GM23248 (cell line): ENCODE measurements around the gene TLR2. TPM values are rescaled to one million over a fixed set of nuclear protein-coding genes. Genes with fewer than 3 reads are reported as not detected.
"Not testable (repeated sequence)": the region's sequence is repeated elsewhere in the genome, so short reads cannot be mapped to it uniquely, and the experiment has no call there.

Experiments
- DNase-seq: peaks from one replicate; pipeline ENCODE4 v3.0.0-alpha.2; 2015
- H2AFZ ChIP-seq: fragments of 200-600 bp; sonication (generic); 2 replicates; pipeline ENCODE4 v1.6.1; 2016; ENCODE audit warnings: antibody characterized with exemption
- H3F3A ChIP-seq: fragments of 200-600 bp; sonication (generic); 2 replicates; pipeline ENCODE4 v1.6.1; 2016; ENCODE audit warnings: mild to moderate bottlenecking, antibody characterized with exemption, mixed run types; ENCODE audit not compliant: insufficient read depth
- H3K27ac ChIP-seq: fragments of 200-600 bp; sonication (generic); 2 replicates; pipeline ENCODE4 v1.5.1; 2016; ENCODE audit warnings: mild to moderate bottlenecking
- H3K27me3 ChIP-seq: fragments of 200-600 bp; sonication (generic); replicated peaks from 2 replicates; pipeline ENCODE4 v1.6.1; 2016; ENCODE audit warnings: mild to moderate bottlenecking; ENCODE audit not compliant: insufficient read depth
- H3K36me3 ChIP-seq: fragments of 200-600 bp; sonication (generic); 2 replicates; pipeline ENCODE4 v1.6.1; 2016; ENCODE audit warnings: low read depth, mild to moderate bottlenecking
- H3K4me1 ChIP-seq: fragments of 200-600 bp; sonication (generic); 2 replicates; pipeline ENCODE4 v1.6.1; 2016; ENCODE audit warnings: mild to moderate bottlenecking; ENCODE audit not compliant: insufficient read depth
- H3K4me2 ChIP-seq: fragments of 200-600 bp; sonication (generic); one replicate; pipeline ENCODE4 v1.6.1; 2016; ENCODE audit warnings: mild to moderate bottlenecking; ENCODE audit not compliant: unreplicated experiment
- H3K4me3 ChIP-seq: fragments of 200-600 bp; sonication (generic); 2 replicates; pipeline ENCODE4 v1.5.1; 2016; ENCODE audit warnings: mild to moderate bottlenecking
- H3K79me2 ChIP-seq: fragments of 200-600 bp; sonication (generic); 2 replicates; pipeline ENCODE4 v1.6.1; 2016; ENCODE audit warnings: mild to moderate bottlenecking; ENCODE audit not compliant: insufficient read depth
- H3K9ac ChIP-seq: fragments of 200-600 bp; sonication (generic); 2 replicates; pipeline ENCODE4 v1.6.1; 2016; ENCODE audit warnings: mild to moderate bottlenecking
- H3K9me2 ChIP-seq: fragments of 200-600 bp; sonication (generic); 2 replicates; pipeline ENCODE4 v1.6.1; 2016; ENCODE audit warnings: mixed run types, mild to moderate bottlenecking, moderate library complexity; ENCODE audit not compliant: insufficient read depth
- H3K9me3 ChIP-seq: fragments of 200-600 bp; sonication (generic); one replicate; pipeline ENCODE4 v1.6.1; 2017; ENCODE audit warnings: low read depth
- H4K20me1 ChIP-seq: fragments of 200-600 bp; sonication (generic); 2 replicates; pipeline ENCODE4 v1.6.0; 2016; ENCODE audit not compliant: insufficient read depth
- EZH2 ChIP-seq: fragments of 200-600 bp; sonication (generic); IDR thresholded peaks from 2 replicates; pipeline ENCODE4 v1.6.1; 2018; ENCODE audit warnings: antibody characterized with exemption, mild to moderate bottlenecking; ENCODE audit not compliant: insufficient read depth, poor library complexity, severe bottlenecking
- EZH2phosphoT487 ChIP-seq: fragments of 200-600 bp; sonication (generic); IDR thresholded peaks from 2 replicates; pipeline ENCODE4 v1.6.1; 2018; ENCODE audit warnings: antibody characterized with exemption, moderate library complexity, mild to moderate bottlenecking, low read depth; ENCODE audit not compliant: insufficient read depth
- WGBS, 2 experiments: methylation state at CpG; one replicate each; pipeline ENCODE4 v1.1.6; 2015 to 2017; ENCODE audit warnings: low lambda C conversion rate in 2 of 2, low coverage in 1 of 2; ENCODE audit errors: missing lambda C conversion rate in 2 of 2; 5-methylcytosine and 5-hydroxymethylcytosine counted together
- in situ Hi-C: fragments of 300-500 bp; cut with MboI; formaldehyde crosslinking; loops from 2 replicates; pipeline ENCODE4 v1.15.0; 2020
- polyA plus RNA-seq: library from polyadenylated mRNA; unstranded; fragments of >200 nt; fragmentation: Nextera tagmentation; extraction: Ambion mirVana; gene quantifications from 2 replicates; pipeline ENCODE4 v1.2.1, GENCODE V29; 2016
- total RNA-seq: library from RNA; depleted of rRNA; stranded (reverse); fragments of >200 nt; shearing (Covaris generic); gene quantifications from 2 replicates; pipeline ENCODE4 v1.2.3, GENCODE V29; 2014

The TLR2 gene
- total and polyA plus RNA-seq, 2 experiments from 2014 or later = not detected

- Histone ChIP-seq H3K27me3 (no peaks in the 10 kb centered on the region), H3K36me3 (no peaks in the 10 kb centered on the region), H3K9me3 (no peaks in the 10 kb centered on the region), H3K79me2 (no peaks in the 10 kb centered on the region), H3F3A (no peaks in the 10 kb centered on the region), H3K27ac (no peak overlapping the region), H3K9me2 (no peaks in the 10 kb centered on the region), H3K4me3 (no peak overlapping the region), H3K4me2 (no peak overlapping the region), H3K9ac (no peak overlapping the region), H3K4me1 (no peaks in the 10 kb centered on the region), H4K20me1 (no peaks in the 10 kb centered on the region), H2AFZ (no peak overlapping the region)
- 68 to 79% methylated on average over 1 of the region's 1 CpG for WGBS, 2 experiments
- in situ Hi-C loops = no loop called here
- DNase-seq = no peak
- TF ChIP-seq EZH2phosphoT487 = no peak
- TF ChIP-seq EZH2 = no peak
These were observed 22.2 kb upstream of the TLR2 start for GRCh38 chr4:153661908-153662307.

DNA sequence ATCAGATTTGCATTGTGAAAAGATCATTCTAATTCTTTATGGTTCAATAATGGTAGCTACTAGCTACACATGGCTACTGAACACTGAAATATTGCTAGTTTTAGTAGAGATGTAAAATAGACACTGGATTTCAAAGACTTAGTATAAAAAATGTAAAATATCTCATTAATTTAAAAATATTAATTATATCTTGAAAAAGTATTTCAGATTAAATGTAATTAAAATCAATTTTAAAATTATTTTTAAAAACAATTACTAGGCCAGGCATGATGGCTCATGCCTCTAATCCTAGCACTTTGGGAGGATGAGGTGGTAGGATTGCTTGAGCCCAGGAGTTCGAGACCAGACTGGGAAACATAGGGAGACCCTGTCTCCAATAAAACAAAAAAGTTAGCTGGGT, 20.4 kb upstream of the TLR2 start:
- H3K4me1 ChIP-seq = no peaks in the 10 kb centered on the region
- in situ Hi-C loops = no loop called here

GRCh38 chr4:153666505-153666904, 17.6 kb upstream of the TLR2 start:
- H2AFZ ChIP-seq, H3K4me3 ChIP-seq, H3K4me1 ChIP-seq, DNase-seq, H3K79me2 ChIP-seq, H3K27ac ChIP-seq, H3K4me2 ChIP-seq, H4K20me1 ChIP-seq, H3K36me3 ChIP-seq, H3F3A ChIP-seq, H3K9me2 ChIP-seq, H3K27me3 ChIP-seq, H3K9me3 ChIP-seq, H3K9ac ChIP-seq, in situ Hi-C loops: not testable (repeated sequence)
- WGBS, 2 experiments = 4 to 5% methylated on average over 1 of the region's 1 CpG

More for the DNA sequence above, 20.4 kb upstream of the TLR2 start:
- TF ChIP-seq EZH2phosphoT487 (no peak), EZH2 (no peak)
- H3K9me3 ChIP-seq = no peaks in the 10 kb centered on the region
- no peaks in the 10 kb centered on the region for H3K79me2 ChIP-seq
- H3K27ac ChIP-seq = no peak overlapping the region
- DNase-seq = no peak
- no peaks in the 10 kb centered on the region for H3K36me3 ChIP-seq
- H3K4me3 ChIP-seq = no peak overlapping the region
- H3F3A ChIP-seq = no peaks in the 10 kb centered on the region
- H3K9me2 ChIP-seq = no peaks in the 10 kb centered on the region
- H4K20me1 ChIP-seq = no peaks in the 10 kb centered on the region
- WGBS, 2 experiments = 21 to 25% methylated on average over 1 of the region's 1 CpG
- no peak overlapping the region for H3K9ac ChIP-seq
- H3K27me3 ChIP-seq = no peaks in the 10 kb centered on the region
- H3K4me2 ChIP-seq = no peak overlapping the region
- H2AFZ ChIP-seq = no peak overlapping the region

DNA sequence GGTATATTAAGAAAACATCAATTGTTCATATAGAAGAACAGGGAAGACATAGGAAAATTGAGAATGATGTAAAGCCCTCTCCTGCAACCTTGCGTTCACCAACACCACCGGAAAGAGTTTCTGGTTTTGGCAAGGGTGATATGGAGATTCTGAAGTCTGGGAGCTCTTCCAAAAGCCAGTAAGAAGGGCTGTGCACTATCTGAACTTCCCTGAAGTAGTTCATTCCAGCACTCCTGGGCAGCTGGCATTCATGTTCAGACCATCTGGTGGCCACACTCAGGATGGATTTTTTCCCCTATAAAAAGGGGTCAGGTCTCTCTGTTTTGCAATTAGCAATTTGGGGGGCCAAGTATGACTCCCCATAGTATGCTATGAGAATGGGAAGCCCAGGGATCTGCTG, 15.4 kb upstream of the TLR2 start:
- no peaks in the 10 kb centered on the region for H3F3A ChIP-seq
- no peaks in the 10 kb centered on the region for H3K79me2 ChIP-seq
- no peaks in the 10 kb centered on the region for H3K9me2 ChIP-seq
- TF ChIP-seq EZH2 (no peak), EZH2phosphoT487 (no peak)
- H4K20me1 ChIP-seq = no peaks in the 10 kb centered on the region
- H2AFZ ChIP-seq = no peak overlapping the region
- 28 to 31% methylated on average over 2 of the region's 2 CpGs for WGBS, 2 experiments
- H3K4me3 ChIP-seq = no peak overlapping the region
- DNase-seq = no peak
- no peak overlapping the region for H3K4me2 ChIP-seq
- H3K4me1 ChIP-seq = no peaks in the 10 kb centered on the region
- H3K27ac ChIP-seq = no peak overlapping the region
- H3K27me3 ChIP-seq = peaks cover 4% of the 10 kb centered on the region; the same call in 1 of the 2 replicates
- H3K9me3 ChIP-seq = no peaks in the 10 kb centered on the region
- in situ Hi-C loops = no loop called here
- no peaks in the 10 kb centered on the region for H3K36me3 ChIP-seq
- no peak overlapping the region for H3K9ac ChIP-seq

- no peaks in the 10 kb centered on the region for H3K79me2 ChIP-seq
- TF ChIP-seq EZH2 (no peak), EZH2phosphoT487 (no peak)
- no peak overlapping the region for H3K4me3 ChIP-seq
- no peaks in the 10 kb centered on the region for H3K9me2 ChIP-seq
- H3K4me1 ChIP-seq = no peaks in the 10 kb centered on the region
- no peaks in the 10 kb centered on the region for H3K9me3 ChIP-seq
- H3K36me3 ChIP-seq = no peaks in the 10 kb centered on the region
- WGBS, 2 experiments = 51 to 59% methylated on average over 3 of the region's 3 CpGs
- in situ Hi-C loops = no loop called here
- H3K9ac ChIP-seq = no peak overlapping the region
- no peaks in the 10 kb centered on the region for H4K20me1 ChIP-seq
- no peak overlapping the region for H3K4me2 ChIP-seq
- H3F3A ChIP-seq = no peaks in the 10 kb centered on the region
- H3K27me3 ChIP-seq = peaks cover 4% of the 10 kb centered on the region; the same call in 1 of the 2 replicates
- no peak for DNase-seq
- no peak overlapping the region for H2AFZ ChIP-seq
- no peak overlapping the region for H3K27ac ChIP-seq
These were observed 14.2 kb upstream of the TLR2 start for GRCh38 chr4:153669838-153670237.
